B cell (primary cell): ENCODE results near the gene KRCC1. TPM values are rescaled to one million over a fixed set of nuclear protein-coding genes. Genes with fewer than 3 reads are reported as not detected.

Experiments
- ATAC-seq: fragments of 200-7000 bp; cut with Tn5 transposase; one replicate; pipeline ENCODE4 v1.10.0; 2021; ENCODE audit warnings: low read depth, mild to moderate bottlenecking, moderate number of reproducible peaks, moderate library complexity
- CTCF ChIA-PET: fragments of 350-600 bp; sonication (Branson Sonifier 250); formaldehyde crosslinking; loops from one replicate; lab custom pipeline; 2021; ENCODE audit warnings: antibody characterized with exemption, inconsistent platforms; lab: Charles Lee
- POLR2A ChIA-PET: fragments of 350-600 bp; sonication (Branson Sonifier 250); formaldehyde crosslinking; loops from one replicate; lab custom pipeline; 2021; ENCODE audit warnings: antibody characterized with exemption; lab: Charles Lee
- DNase-seq: peaks from one replicate; pipeline ENCODE4 v3.0.0; 2013
- H2AFZ ChIP-seq: 2 replicates; pipeline ENCODE4 v1.6.1; 2012; ENCODE audit warnings: mild to moderate bottlenecking, low read depth, low read length; ENCODE audit not compliant: insufficient read depth, poor library complexity, severe bottlenecking
- H3K27ac ChIP-seq, 2 donors: 1 replicate in 1 of 2; 2 replicates in 1 of 2; pipeline ENCODE4 v1.5.1; 2012 to 2013; ENCODE audit warnings: low read length in 2 of 2, mild to moderate bottlenecking in 2 of 2, moderate library complexity in 1 of 2
- H3K27me3 ChIP-seq, 4 experiments: fragments of 200-600 bp in 1 of 4; sonication (generic) in 1 of 4; replicated peaks in 1 of 4; 1 replicate in 2 of 4; 2 replicates in 2 of 4; pipeline versions ENCODE4 v1.6.1 to v1.7.0; 2013 to 2016; ENCODE audit warnings: low read length in 3 of 4, mild to moderate bottlenecking in 2 of 4, mixed read lengths in 1 of 4, moderate library complexity in 1 of 4; ENCODE audit not compliant: insufficient read depth in 4 of 4, control insufficient read depth in 3 of 4; ENCODE audit errors: control extremely low read depth in 1 of 4
- H3K36me3 ChIP-seq, 2 experiments: replicated peaks in 1 of 2; 1 replicate in 1 of 2; 2 replicates in 1 of 2; pipeline versions ENCODE4 v1.6.1 to v1.7.1; 2013; ENCODE audit warnings: low read length in 1 of 2; ENCODE audit not compliant: insufficient read depth in 2 of 2, control insufficient read depth in 1 of 2; ENCODE audit errors: control extremely low read depth in 1 of 2, extremely low read depth in 1 of 2
- H3K4me1 ChIP-seq, 2 donors: fragments of 200-600 bp in 1 of 2; sonication (generic) in 1 of 2; 1 replicate in 1 of 2; 2 replicates in 1 of 2; pipeline versions ENCODE4 v1.5.1 to v1.6.1; 2013 to 2017; ENCODE audit warnings: low read length in 2 of 2; ENCODE audit not compliant: control insufficient read depth in 2 of 2, insufficient read depth in 2 of 2
- H3K4me2 ChIP-seq: replicated peaks from 2 replicates; pipeline ENCODE3; 2012; ENCODE audit warnings: mild to moderate bottlenecking, low read depth, low read length; ENCODE audit not compliant: poor library complexity, severe bottlenecking
- H3K4me3 ChIP-seq, 5 experiments: fragments of 200-600 bp in 1 of 5; sonication (generic) in 1 of 5; 1 replicate in 3 of 5; 2 replicates in 2 of 5; pipeline versions ENCODE4 v1.5.1 to v1.7.0; 2011 to 2016; ENCODE audit warnings: low read length in 4 of 5, mild to moderate bottlenecking in 4 of 5, low read depth in 2 of 5, control low read depth in 1 of 5, moderate library complexity in 1 of 5; ENCODE audit not compliant: insufficient read depth in 1 of 5; ENCODE audit errors: control extremely low read depth in 1 of 5, extremely low read depth in 1 of 5
- H3K79me2 ChIP-seq: fragments of 200-600 bp; sonication (generic); one replicate; pipeline ENCODE4 v1.6.0; 2016; ENCODE audit warnings: low read length; ENCODE audit not compliant: control insufficient read depth, insufficient read depth
- H3K9ac ChIP-seq: fragments of 200-600 bp; sonication (generic); 2 replicates; pipeline ENCODE4 v1.6.1; 2017; ENCODE audit warnings: mild to moderate bottlenecking, low read length, moderate library complexity
- H3K9me3 ChIP-seq, 3 donors: one replicate each; pipeline versions ENCODE4 v1.6.1 to v1.7.1; 2013; ENCODE audit warnings: low read length in 2 of 3; ENCODE audit not compliant: control insufficient read depth in 2 of 3, insufficient read depth in 1 of 3; ENCODE audit errors: control extremely low read depth in 1 of 3
- H4K20me1 ChIP-seq: 2 replicates; pipeline ENCODE4 v1.6.0; 2012; ENCODE audit warnings: mild to moderate bottlenecking, low read length; ENCODE audit not compliant: insufficient read depth, control insufficient read depth, poor library complexity, severe bottlenecking
- H3K27ac Mint-ChIP-seq: one replicate; pipeline ENCODE4 v1.8.0; 2021; ENCODE audit warnings: mixed read lengths
- H3K27me3 Mint-ChIP-seq: one replicate; pipeline ENCODE4 v1.8.0; 2021; ENCODE audit warnings: mixed read lengths
- H3K4me1 Mint-ChIP-seq: one replicate; pipeline ENCODE4 v1.8.0; 2021; ENCODE audit warnings: mixed read lengths
- H3K4me3 Mint-ChIP-seq: one replicate; pipeline ENCODE4 v1.8.0; 2021; ENCODE audit warnings: mixed read lengths
- H3K9me3 Mint-ChIP-seq: one replicate; pipeline ENCODE4 v1.8.0; 2022; ENCODE audit warnings: mixed read lengths; ENCODE audit not compliant: insufficient read depth
- EZH2 ChIP-seq: IDR thresholded peaks from 2 replicates; pipeline ENCODE4 v1.6.1; 2012; ENCODE audit warnings: borderline replicate concordance, low read depth, mild to moderate bottlenecking, moderate library complexity, low read length; ENCODE audit not compliant: insufficient read depth, poor library complexity, severe bottlenecking
- WGBS: methylation state at CpG from one replicate; pipeline ENCODE4 v1.1.5; 2013; ENCODE audit warnings: missing lambda C conversion rate; ENCODE audit not compliant: insufficient coverage; 5-methylcytosine and 5-hydroxymethylcytosine counted together
- intact Hi-C: fragments of 100-400 bp; cut with micrococcal nuclease; formaldehyde crosslinking; loops from one replicate; pipeline ENCODE4 v1.10.0; 2022
- polyA plus RNA-seq: library from polyadenylated mRNA; depleted of rRNA; stranded (reverse); fragments of >200 nt; gene quantifications from 2 replicates; pipeline ENCODE4 v1.2.3, GENCODE V29; 2012
- total RNA-seq, 2 donors: library from RNA; stranded (reverse); fragments of 120-200 nt in 1 of 2; gene quantifications; 1 replicate in 1 of 2; 2 replicates in 1 of 2; pipeline versions ENCODE4 v1.2.3 to v1.2.4, GENCODE V29; 2013 to 2022
- TF ChIP-seq, protein P1 (sequence below): fragments of 200-600 bp; IDR thresholded peaks from one replicate; pipeline ENCODE4 v1.8.0; 2022; ENCODE audit warnings: antibody characterized with exemption, mild to moderate bottlenecking

Gene KRCC1
- total and polyA plus RNA-seq, 2 donors (not counting 1 experiment from before 2014, with no cell fraction given), result 11.9 to 27.2 TPM

GRCh38 chr2:88016086-88016959, 39.3 kb downstream of the KRCC1 start, which contains the start of gene RNU2-63P:
TSS of gene RNU2-63P (minus strand) at chr2:88016547.
- peaks cover 6% of the 10 kb centered on the region for H3K79me2 ChIP-seq
- Mint-ChIP-seq H3K27ac (peak within 1 kb of the TSS; percentile 98), H3K4me1 (peaks cover 25% of the 10 kb centered on the region), H3K27me3 (no peaks in the 10 kb centered on the region), H3K4me3 (peak within 1 kb of the TSS; percentile 100), H3K9me3 (no peaks in the 10 kb centered on the region)
- peak within 1 kb of the TSS; percentile 81 for H3K4me2 ChIP-seq
- peak within 1 kb of the TSS; percentile 98 to 99 for H3K27ac ChIP-seq
- H3K36me3 ChIP-seq, result no peaks in the 10 kb centered on the region
- intact Hi-C loops, result loop anchor here (1.0 to 10.0 kb wide), 3 partner anchors 39 to 1574 kb away; partner anchors contain the start of genes CHMP3, KDM3A and KRCC1
- TF ChIP-seq, protein P1, sequence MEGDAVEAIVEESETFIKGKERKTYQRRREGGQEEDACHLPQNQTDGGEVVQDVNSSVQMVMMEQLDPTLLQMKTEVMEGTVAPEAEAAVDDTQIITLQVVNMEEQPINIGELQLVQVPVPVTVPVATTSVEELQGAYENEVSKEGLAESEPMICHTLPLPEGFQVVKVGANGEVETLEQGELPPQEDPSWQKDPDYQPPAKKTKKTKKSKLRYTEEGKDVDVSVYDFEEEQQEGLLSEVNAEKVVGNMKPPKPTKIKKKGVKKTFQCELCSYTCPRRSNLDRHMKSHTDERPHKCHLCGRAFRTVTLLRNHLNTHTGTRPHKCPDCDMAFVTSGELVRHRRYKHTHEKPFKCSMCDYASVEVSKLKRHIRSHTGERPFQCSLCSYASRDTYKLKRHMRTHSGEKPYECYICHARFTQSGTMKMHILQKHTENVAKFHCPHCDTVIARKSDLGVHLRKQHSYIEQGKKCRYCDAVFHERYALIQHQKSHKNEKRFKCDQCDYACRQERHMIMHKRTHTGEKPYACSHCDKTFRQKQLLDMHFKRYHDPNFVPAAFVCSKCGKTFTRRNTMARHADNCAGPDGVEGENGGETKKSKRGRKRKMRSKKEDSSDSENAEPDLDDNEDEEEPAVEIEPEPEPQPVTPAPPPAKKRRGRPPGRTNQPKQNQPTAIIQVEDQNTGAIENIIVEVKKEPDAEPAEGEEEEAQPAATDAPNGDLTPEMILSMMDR, result no peak
- TF ChIP-seq EZH2, result no peak
- CTCF ChIA-PET, result interaction anchor here (0.8 to 1.8 kb wide), 5 partner anchors 11 to 144 kb away, joined by 3 to 8 read pairs (median 3); no protein-coding TSS in a partner anchor
- peaks cover 0 to 10% (median 4%) of the 10 kb centered on the region in 3 donors for H3K9me3 ChIP-seq
- peak; percentile 94 for DNase-seq
- peaks cover 6 to 15% of the 10 kb centered on the region in 2 donors for H3K4me1 ChIP-seq
- H2AFZ ChIP-seq, result peak within 1 kb of the TSS; percentile 98
- ATAC-seq, result peak; percentile 84
- WGBS, result 10% methylated on average over 25 of the region's 34 CpGs
- POLR2A ChIA-PET, result interaction anchor here (0.9 to 2.2 kb wide), 3 partner anchors 14 to 44 kb away, joined by 3 to 15 read pairs (median 3); no protein-coding TSS in a partner anchor
- no peaks in the 10 kb centered on the region for H3K27me3 ChIP-seq
- no peaks in the 10 kb centered on the region for H4K20me1 ChIP-seq
- peak within 1 kb of the TSS; percentile 39 to 95 (median 91) for H3K4me3 ChIP-seq
- peak within 1 kb of the TSS; percentile 96 for H3K9ac ChIP-seq
